Glutamatergic neuron (in vitro differentiated cells): ENCODE data around the gene ADAMTS17. TPM values are rescaled to one million over a fixed set of nuclear protein-coding genes. Genes with fewer than 3 reads are reported as not detected.

Experiments used
- DNase-seq: peaks from one replicate; pipeline ENCODE4 v3.0.0; 2022
- H3K27ac Mint-ChIP-seq: one replicate; pipeline ENCODE4 v1.8.0; 2020; ENCODE audit warnings: mild to moderate bottlenecking, mixed read lengths, inconsistent platforms; ENCODE audit not compliant: unreplicated experiment
- H3K27me3 Mint-ChIP-seq: one replicate; pipeline ENCODE4 v1.8.0; 2020; ENCODE audit warnings: mild to moderate bottlenecking, moderate library complexity, mixed read lengths, inconsistent platforms; ENCODE audit not compliant: unreplicated experiment
- H3K36me3 Mint-ChIP-seq: one replicate; pipeline ENCODE4 v1.8.0; 2020; ENCODE audit warnings: mild to moderate bottlenecking, mixed read lengths, inconsistent platforms; ENCODE audit not compliant: unreplicated experiment
- H3K4me1 Mint-ChIP-seq: one replicate; pipeline ENCODE4 v1.8.0; 2020; ENCODE audit warnings: mild to moderate bottlenecking, low read depth, mixed read lengths, inconsistent platforms; ENCODE audit not compliant: unreplicated experiment
- H3K4me3 Mint-ChIP-seq: one replicate; pipeline ENCODE4 v1.8.0; 2020; ENCODE audit warnings: mild to moderate bottlenecking, mixed read lengths, inconsistent platforms; ENCODE audit not compliant: unreplicated experiment
- H3K9me3 Mint-ChIP-seq: one replicate; pipeline ENCODE4 v1.8.0; 2020; ENCODE audit warnings: mild to moderate bottlenecking, moderate library complexity, mixed read lengths, inconsistent platforms; ENCODE audit not compliant: unreplicated experiment
- total RNA-seq: library from RNA; stranded (reverse); fragmentation: NEBNext Ultra II Directional; extraction: Animal tissue kit (Norgen Biotek cat#: 25700); gene quantifications from one replicate; pipeline ENCODE4 v1.2.1, GENCODE V29; 2021; ENCODE audit not compliant: unreplicated experiment
- TF ChIP-seq, protein P1 (sequence below): fragments of 200-600 bp; sonication (generic); IDR thresholded peaks from one replicate; pipeline ENCODE4 v1.5.0; 2021; ENCODE audit not compliant: partially characterized antibody, unreplicated experiment

ADAMTS17 gene
- total RNA-seq, 1 donor from 2014 or later = 6.8 TPM

DNA sequence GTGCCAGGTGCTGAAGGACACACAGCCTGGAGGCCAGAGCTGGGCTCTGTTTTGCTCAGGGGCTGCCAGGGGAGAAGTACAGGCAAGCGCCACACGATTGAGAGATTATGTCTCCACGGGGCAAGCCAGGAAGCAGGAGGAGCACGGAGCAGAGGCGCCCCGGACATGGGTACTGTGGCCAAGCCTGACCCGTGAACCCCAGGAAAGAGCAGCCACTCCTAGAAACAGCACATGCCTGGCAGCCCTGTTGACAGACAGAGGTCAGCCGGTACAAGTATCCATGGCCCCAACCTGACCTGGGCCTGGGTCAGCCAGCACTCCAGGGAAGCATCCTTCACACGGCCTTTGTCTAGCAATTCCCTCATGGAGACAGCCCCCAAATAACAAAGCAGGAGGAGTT, 89.4 kb downstream of the ADAMTS17 start:
- Mint-ChIP-seq H3K36me3 (peaks cover 4% of the 10 kb centered on the region), H3K4me1 (no peaks in the 10 kb centered on the region), H3K27me3 (no peaks in the 10 kb centered on the region), H3K4me3 (no peak overlapping the region), H3K9me3 (peaks cover under 1% of the 10 kb centered on the region), H3K27ac (no peak overlapping the region)
- no peak for DNase-seq
- TF ChIP-seq, protein P1, sequence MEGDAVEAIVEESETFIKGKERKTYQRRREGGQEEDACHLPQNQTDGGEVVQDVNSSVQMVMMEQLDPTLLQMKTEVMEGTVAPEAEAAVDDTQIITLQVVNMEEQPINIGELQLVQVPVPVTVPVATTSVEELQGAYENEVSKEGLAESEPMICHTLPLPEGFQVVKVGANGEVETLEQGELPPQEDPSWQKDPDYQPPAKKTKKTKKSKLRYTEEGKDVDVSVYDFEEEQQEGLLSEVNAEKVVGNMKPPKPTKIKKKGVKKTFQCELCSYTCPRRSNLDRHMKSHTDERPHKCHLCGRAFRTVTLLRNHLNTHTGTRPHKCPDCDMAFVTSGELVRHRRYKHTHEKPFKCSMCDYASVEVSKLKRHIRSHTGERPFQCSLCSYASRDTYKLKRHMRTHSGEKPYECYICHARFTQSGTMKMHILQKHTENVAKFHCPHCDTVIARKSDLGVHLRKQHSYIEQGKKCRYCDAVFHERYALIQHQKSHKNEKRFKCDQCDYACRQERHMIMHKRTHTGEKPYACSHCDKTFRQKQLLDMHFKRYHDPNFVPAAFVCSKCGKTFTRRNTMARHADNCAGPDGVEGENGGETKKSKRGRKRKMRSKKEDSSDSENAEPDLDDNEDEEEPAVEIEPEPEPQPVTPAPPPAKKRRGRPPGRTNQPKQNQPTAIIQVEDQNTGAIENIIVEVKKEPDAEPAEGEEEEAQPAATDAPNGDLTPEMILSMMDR = no peak

DNA sequence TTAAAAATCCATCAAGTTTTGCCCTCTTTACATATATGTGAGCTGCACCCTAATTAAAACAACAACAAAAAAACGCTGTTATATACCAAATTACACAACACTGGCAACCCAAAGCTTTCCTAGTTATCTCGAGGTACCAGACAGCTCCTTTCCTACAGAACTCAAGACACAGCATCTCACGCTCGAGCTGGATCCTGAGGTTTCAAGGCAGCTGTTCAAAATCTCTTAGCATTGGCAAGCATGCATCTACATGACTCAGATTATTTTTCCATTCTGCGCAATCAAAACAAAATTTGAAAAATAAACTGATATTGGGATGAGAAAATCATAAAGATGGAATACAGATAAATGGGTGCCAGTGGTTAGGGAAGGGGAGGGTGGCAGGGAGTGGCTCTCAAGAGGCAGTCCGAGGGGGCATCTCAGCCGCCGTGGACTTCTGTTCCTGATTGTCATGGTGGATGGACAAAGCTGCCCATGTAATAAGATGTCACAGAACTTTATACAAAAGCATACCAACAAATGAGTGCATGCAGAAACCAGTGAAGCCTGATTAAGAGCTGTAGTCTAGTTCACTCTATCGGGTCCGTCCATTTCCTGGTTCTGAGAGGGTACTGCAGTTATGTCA, 91.5 kb downstream of the ADAMTS17 start:
- Mint-ChIP-seq H3K27ac (no peak overlapping the region), H3K27me3 (no peaks in the 10 kb centered on the region), H3K4me3 (no peak overlapping the region), H3K4me1 (no peaks in the 10 kb centered on the region), H3K9me3 (peaks cover 3% of the 10 kb centered on the region), H3K36me3 (peaks cover 4% of the 10 kb centered on the region)
- TF ChIP-seq, protein P1 = no peak
- DNase-seq = no peak

DNA sequence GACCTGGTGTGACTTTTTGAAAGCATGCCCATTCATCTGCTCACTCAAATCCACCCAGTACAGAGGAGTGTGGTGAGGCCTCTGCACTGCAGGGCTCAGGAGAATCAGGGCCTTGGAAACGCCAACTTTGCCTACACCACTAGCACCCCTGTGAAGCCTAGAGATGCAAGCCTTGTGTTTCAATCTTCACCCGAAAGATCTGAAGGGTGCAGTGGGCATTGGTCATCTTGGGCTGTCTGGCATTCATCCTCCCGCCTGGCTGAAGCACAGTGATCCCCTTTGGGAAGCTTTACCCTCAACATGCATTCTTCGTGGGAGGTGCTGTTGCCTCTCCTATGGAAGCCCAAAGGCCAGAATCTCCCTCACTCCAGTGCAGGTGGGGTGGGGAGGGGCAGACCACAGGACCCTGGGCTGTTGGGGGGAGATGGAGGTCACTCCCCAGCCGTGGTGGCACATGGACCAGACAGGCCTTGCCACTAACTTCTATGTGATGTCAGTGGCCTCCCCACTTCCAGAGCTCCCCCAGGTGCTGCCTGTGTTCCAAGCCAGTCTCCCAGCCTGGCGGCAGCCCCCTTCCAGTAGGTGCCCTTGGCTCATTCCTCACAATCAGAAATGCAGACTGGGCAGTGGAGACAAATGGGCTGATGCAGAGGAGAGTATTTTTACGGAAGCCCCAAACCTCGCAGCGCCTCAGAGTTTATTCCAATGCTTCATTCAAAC, 92.5 kb downstream of the ADAMTS17 start:
- no peaks in the 10 kb centered on the region for H3K27me3 Mint-ChIP-seq
- no peaks in the 10 kb centered on the region for H3K4me1 Mint-ChIP-seq
- H3K4me3 Mint-ChIP-seq = no peak overlapping the region
- H3K36me3 Mint-ChIP-seq = peaks cover 4% of the 10 kb centered on the region
- TF ChIP-seq, protein P1 = no peak
- no peak for DNase-seq
- peaks cover 3% of the 10 kb centered on the region for H3K9me3 Mint-ChIP-seq
- no peak overlapping the region for H3K27ac Mint-ChIP-seq

DNA sequence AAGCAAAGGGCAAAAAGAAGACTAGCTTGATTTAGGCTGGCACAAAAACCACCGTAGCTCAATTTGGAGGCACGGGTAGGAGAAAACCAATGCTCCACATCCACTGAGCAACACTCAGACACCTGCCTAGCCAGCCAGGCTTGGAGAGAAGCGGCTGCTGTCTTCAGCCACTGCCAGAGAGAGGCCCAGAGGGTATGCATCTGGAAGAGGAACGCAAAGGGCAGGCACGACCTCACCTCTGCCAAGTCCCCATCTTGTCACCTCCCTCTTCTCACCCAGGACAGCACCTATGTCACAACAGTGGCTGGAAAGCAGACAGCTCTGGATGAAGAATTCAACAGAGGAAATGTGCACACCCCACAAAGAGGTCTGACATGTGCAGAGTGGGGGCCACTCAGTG, 93.5 kb downstream of the ADAMTS17 start:
- peaks cover 4% of the 10 kb centered on the region for H3K36me3 Mint-ChIP-seq
- H3K4me3 Mint-ChIP-seq = no peak overlapping the region
- no peak for DNase-seq
- no peaks in the 10 kb centered on the region for H3K4me1 Mint-ChIP-seq
- peaks cover 4% of the 10 kb centered on the region for H3K9me3 Mint-ChIP-seq
- no peak overlapping the region for H3K27ac Mint-ChIP-seq
- TF ChIP-seq, protein P1 = no peak
- H3K27me3 Mint-ChIP-seq = no peaks in the 10 kb centered on the region
